ENCODE measurements around the gene CD47. TPM values are rescaled to one million over a fixed set of nuclear protein-coding genes. Genes with fewer than 3 reads are reported as not detected.

CD47 gene
- total RNA-seq, 1 experiment from 2014 or later: 16.3 TPM

- TF ChIP-seq HMGXB4 (CRISPR knock-in tag; IDR thresholded peaks at IDR 0.05): no peak
- no peak for TF ChIP-seq AR (CRISPR knock-in tag; IDR thresholded peaks at IDR 0.05)
- no peak for TF ChIP-seq AFF4 (CRISPR knock-in tag; IDR thresholded peaks at IDR 0.05; ENCODE audit: borderline replicate concordance)
- TF ChIP-seq KAT7 (CRISPR knock-in tag; IDR thresholded peaks at IDR 0.05; ENCODE audit: borderline replicate concordance): no peak
- TF ChIP-seq TP53 (CRISPR knock-in tag; IDR thresholded peaks at IDR 0.05): no peak
- TF ChIP-seq ZNF232 (CRISPR knock-in tag; IDR thresholded peaks at IDR 0.05): no peak
Measured at GRCh38 chr3:108098003-108098370, 7.2 kb upstream of the CD47 start (continued).

- no peaks in the 10 kb centered on the region; the same call in 1 of the 2 replicates for H3K9me3 Mint-ChIP-seq
- peaks cover 13% of the 10 kb centered on the region for H3K27me3 Mint-ChIP-seq (ENCODE audit: low read depth)
- POLR2A ChIA-PET: no interaction called here
- no peak overlapping the region for H3K27ac Mint-ChIP-seq
- DNase-seq (ENCODE audit: low spot score): no peak
- CTCF ChIA-PET: interaction anchor here (1.2 kb wide), 1 partner anchor 380 kb away, joined by 3 read pairs; no protein-coding TSS in a partner anchor
- peaks cover 7% of the 10 kb centered on the region; the same call in 1 of the 2 replicates for H3K4me1 Mint-ChIP-seq
- ATAC-seq: no peak
- H3K36me3 Mint-ChIP-seq: no peaks in the 10 kb centered on the region
- H3K4me3 Mint-ChIP-seq: no peak overlapping the region
- TF ChIP-seq ZNF263 (CRISPR knock-in tag; IDR thresholded peaks at IDR 0.05; ENCODE audit: low read depth) (no peak), ZBTB21 (CRISPR knock-in tag; IDR thresholded peaks at IDR 0.05; ENCODE audit: borderline replicate concordance) (no peak), HMGA2 (CRISPR knock-in tag; IDR thresholded peaks at IDR 0.05) (no peak), EMX1 (CRISPR knock-in tag; IDR thresholded peaks at IDR 0.05) (no peak), ZNF423 (CRISPR knock-in tag; IDR thresholded peaks at IDR 0.05) (no peak), NR3C1 (CRISPR knock-in tag; conservative IDR thresholded peaks at IDR 0.05; ENCODE audit: low read depth) (no peak), MYBL2 (CRISPR knock-in tag; IDR thresholded peaks at IDR 0.05) (no peak), IRF1 (CRISPR knock-in tag; IDR thresholded peaks at IDR 0.05) (no peak), FOXK1 (CRISPR knock-in tag; IDR thresholded peaks at IDR 0.05) (no peak), CDX4 (CRISPR knock-in tag; IDR thresholded peaks at IDR 0.05; ENCODE audit: borderline replicate concordance) (no peak), AFF4 (CRISPR knock-in tag; IDR thresholded peaks at IDR 0.05; ENCODE audit: borderline replicate concordance) (no peak), USF1 (CRISPR knock-in tag; IDR thresholded peaks at IDR 0.05) (no peak), PREB (CRISPR knock-in tag; IDR thresholded peaks at IDR 0.05; ENCODE audit: borderline replicate concordance) (no peak)
Measured at GRCh38 chr3:108097322-108098002, 6.6 kb upstream of the CD47 start.
